ENCODE data around the gene THAP4.

The THAP4 gene

DNA sequence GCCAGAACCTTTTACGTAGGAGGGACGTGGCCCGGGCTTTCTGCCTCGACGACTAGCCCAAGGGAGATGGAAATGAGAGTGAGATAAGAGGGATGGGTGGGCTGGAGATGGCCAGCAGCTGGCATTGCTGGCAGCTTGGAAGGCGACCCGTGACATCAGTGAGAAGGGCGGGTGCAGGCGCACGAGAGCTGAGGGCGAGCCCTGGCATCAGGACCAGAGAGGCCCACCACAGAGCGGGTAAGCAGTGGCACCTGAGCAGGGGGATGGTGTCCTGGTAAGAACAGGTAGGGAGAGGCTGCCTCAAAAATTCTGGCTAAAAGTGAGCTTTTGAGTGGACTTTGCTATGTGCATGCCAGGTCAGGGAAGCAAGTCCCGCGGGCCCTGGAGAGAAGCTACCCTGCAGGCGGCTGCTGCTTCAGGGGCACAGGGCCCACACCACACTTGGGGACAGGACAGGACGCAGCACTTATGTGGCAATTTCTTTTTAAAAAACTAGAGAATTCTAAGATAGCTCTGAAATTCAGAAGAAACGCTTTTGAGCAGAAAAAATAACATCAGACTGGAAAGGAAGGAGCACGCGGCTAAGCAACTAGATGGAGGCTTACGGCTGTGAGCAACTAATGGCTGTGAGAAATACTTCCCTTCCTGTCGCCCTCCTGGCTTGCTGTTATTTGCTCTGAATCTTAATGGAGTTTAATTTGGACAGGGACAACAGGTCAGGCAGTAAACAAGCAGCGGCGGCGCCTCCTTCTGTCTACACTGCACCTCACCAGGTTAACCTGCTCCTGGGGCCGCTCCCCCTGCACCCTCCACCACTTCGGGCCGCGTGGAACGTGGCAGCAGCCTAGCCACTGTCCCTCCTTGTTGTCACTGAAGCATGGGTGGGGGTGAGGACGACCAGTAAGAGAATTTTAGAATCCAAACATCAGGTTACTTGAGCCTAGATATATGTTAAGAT lies 20.5 kb downstream of the THAP4 start:
- peak in 2 of 10 donors; percentile 59 to 84 for DNase-seq
- intact Hi-C loops (cut with DNase I) = loop anchor here (10.0 kb wide), 1 partner anchor 112 kb away; the partner anchor contains the start of gene STK25

DNA sequence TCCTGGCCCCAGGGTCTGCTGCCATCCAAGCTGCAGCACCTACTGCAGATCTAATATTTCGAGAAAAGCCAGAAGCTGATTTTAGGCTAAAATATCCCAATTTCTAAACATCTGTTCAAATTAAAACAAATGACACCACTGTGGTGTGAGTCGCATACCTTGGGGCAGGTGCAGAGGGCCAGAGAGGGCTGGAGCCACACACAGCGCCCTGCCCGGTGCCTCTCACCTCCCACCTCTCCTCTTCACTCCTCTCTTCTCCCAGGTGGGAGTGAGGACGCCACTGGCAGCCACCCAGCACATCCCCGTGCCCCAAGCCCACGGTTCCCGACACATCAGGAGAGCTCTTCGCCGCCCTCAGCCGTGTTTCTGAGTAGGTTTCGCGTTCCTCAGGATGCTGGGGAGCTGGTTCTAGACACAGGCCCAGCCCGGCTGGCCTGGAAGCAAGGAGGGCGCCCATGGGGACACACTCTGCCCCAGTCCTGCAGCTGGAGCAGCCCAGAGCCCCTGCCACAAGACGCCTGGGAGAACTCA lies 21.4 kb downstream of the THAP4 start:
- intact Hi-C loops (cut with DNase I) = loop anchor here (10.0 kb wide), 1 partner anchor 111 kb away; the partner anchor contains the start of gene STK25
- DNase-seq = peak in 2 of 10 donors; percentile 29 to 65

DNA sequence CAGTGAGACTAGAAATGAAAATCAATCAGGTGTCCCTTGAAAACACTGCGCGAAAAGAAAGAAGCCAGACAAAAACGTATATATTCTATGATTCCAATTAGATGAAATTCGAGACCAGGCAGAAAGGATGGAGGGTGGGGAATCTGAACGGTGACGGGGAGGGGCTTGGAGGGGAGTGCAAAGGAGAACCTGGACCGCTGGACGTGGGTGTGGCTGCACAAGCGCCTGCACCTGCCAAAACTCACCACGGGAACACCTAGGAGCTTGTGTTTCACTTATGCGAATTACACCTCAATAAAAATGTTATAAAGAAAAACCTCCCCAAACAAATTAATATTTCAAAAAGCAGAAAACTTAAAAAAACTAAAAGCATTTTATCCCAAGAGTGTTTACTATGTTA lies 21.9 kb downstream of the THAP4 start:
- intact Hi-C loops (cut with DNase I) = loop anchor here (10.0 kb wide), 1 partner anchor 110 kb away; the partner anchor contains the start of gene STK25
- DNase-seq = peak in 2 of 10 donors; percentile 11 to 60

DNA sequence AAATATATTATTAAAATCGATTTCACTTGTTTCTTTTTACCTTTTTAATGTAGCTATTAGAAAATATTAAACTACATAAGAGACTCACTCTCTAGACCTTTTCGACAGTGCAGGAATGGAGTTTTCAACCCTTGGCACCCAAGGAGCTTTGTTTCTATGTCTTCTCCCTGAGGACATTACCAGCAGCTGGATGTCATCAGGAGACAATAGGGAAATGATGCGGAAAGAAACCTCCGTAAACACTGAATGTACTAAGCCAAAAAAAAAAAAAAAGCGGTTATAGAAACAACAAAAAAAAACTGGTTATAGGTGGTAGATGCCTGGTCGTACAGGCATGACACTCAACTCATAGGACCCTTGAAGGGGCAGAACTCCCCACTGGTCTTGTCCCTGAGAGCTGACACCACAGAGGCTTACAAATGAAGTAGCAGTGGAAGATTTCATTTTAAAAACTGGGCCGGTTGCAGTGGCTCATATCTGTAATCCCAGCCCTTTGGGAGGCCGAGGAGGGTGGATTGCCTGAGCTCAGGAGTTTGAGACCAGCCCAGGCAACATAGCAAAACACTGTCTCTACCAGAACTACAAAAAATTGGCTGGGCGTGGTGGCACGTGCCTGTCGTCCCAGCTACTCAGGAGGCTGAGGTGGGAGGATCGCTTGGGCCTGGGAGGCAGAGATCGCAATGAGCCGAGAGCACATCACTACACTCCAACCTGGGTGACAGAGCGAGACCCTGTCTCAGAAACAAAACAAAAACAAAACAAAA lies 23.8 kb downstream of the THAP4 start:
- intact Hi-C loops (cut with DNase I) = loop anchor here (10.0 kb wide), 1 partner anchor 108 kb away; the partner anchor contains the start of gene STK25
- peak in 2 of 10 donors; percentile 14 to 16 for DNase-seq

DNA sequence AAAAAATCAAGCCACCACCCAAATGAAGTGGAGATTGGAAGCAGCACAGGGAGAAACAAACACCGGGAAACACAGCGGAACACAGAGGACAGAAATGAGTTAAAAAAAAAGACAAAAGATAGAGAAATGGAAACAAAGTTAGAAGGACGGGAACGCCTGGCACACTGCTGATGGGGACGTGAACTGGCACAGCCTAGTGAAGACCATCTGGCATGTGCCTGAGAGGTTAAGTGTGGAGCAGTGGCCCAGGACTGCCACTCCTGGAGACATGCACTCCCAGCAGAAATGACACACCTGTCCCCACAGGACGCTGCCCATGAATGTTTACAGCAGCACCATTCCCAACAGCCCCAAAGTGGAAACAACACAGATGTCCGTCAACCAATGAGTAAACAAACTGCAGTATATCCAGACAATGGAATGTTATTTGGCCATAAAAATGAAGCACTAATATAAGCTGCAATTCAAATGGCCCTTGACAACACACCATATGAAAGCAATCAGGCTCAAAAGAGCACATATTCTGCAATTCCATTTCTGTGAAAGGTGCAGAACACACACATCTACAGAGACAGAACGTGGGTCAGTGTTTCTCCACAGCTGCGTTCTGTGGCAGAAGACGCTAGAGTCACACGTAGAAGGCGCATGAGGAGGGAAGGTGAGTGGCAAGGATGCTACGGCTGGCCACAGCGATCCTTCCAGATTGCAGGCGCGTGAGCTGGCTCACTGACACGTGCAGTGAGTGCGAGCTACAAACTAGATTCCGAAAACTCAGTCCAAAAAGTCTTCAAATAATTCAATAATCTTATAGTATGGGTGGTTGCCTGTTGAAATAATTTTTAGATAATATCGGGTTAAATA lies 24.6 kb downstream of the THAP4 start:
- peak in 2 of 10 donors; percentile 21 to 53 for DNase-seq
- intact Hi-C loops (cut with DNase I) = loop anchor here (10.0 kb wide), 1 partner anchor 108 kb away; the partner anchor contains the start of gene STK25

DNA sequence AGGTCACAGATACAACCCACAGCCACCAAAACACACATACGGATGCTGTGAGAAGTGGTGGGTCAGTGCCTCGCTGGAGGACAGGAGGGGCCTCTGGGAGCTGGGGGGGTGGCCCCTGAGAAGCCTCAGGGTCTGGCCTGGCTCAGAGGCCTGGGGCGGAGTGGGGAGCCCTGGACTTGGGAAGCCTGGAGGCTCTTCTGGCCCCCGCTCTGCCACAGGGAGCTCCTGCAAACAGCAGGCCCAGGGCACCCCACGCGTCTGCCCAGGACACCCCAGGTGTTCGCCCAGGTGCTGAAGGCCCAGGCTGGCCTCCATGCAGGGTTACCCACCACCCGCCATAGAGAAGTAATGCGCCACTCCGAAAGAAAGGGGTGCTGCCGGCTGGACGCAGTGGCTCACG lies 25.9 kb downstream of the THAP4 start:
- intact Hi-C loops (cut with DNase I) = loop anchor here (10.0 kb wide), 1 partner anchor 106 kb away; the partner anchor contains the start of gene STK25
- no peak for DNase-seq

DNA sequence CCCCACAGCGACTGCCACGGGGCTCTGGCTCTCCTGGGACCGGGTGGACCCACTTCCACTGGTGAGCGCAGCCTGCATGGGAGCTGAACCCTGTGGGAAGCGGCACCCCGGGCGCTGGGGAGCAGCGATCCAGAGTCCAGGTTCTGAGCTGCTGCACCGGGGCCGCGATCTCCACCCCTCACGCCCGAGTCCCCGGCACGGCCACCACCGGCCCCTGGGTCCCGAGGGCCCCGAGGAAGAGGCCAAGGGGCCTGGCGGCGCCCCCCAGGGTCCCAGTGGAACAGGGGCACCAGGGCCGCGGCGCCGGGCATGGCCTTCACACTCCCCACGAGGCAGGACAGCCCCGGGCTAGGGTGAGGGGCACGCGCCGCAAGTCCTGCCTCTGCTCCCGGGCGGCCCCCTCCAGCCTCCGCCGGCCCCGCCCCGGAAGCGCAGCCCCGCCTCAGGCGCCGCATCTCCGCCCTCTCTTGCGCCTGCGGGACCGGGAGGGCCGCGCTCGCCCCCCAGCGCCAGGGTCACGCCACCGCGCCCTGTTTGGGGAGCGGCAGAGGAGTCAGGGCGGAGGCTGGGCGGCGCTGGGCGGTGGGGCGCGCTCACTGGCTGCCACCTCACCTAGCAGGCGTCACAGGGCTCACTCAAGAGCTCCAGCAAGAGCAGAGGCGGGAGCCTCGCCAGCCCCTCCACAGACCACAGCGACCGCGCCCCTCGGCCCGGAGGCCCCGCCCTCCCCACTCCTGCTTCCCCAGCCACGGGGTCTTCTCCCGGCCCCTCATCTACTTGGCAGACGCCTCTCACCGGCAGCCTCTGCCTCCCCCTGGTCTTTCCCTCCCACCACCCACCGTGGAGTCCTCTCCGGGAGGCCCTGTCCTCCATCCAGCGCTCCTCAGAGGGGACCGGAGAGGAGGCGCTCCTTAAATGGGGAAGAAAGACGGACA lies 26.8 kb downstream of the THAP4 start:
- intact Hi-C loops (cut with DNase I) = loop anchor here (10.0 kb wide), 1 partner anchor 105 kb away; the partner anchor contains the start of gene STK25
- peak; percentile 38 to 96 (median 66) for DNase-seq

DNA sequence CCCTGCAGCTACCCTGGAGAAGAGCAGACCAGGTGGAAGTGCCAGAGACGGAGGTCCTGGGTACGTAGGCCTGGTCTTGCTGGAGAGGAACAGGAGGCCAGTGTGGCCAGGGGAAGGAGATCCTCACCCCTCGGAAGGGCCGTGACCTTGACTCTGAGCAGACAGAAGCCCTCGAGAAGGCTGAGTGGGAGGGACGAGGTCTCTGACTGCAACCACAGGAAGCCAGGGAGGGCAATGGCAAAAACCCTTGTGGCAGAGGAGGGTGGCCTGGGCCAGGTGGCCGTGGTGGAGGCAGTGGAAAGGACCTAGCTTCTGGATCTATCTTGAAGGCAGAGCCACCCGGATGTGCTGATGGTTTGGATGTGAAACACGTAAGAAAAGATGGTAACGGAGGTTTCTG lies 28.1 kb downstream of the THAP4 start:
- peak in 2 of 10 donors; percentile 45 to 49 for DNase-seq
- intact Hi-C loops (cut with DNase I) = no loop called here

DNA sequence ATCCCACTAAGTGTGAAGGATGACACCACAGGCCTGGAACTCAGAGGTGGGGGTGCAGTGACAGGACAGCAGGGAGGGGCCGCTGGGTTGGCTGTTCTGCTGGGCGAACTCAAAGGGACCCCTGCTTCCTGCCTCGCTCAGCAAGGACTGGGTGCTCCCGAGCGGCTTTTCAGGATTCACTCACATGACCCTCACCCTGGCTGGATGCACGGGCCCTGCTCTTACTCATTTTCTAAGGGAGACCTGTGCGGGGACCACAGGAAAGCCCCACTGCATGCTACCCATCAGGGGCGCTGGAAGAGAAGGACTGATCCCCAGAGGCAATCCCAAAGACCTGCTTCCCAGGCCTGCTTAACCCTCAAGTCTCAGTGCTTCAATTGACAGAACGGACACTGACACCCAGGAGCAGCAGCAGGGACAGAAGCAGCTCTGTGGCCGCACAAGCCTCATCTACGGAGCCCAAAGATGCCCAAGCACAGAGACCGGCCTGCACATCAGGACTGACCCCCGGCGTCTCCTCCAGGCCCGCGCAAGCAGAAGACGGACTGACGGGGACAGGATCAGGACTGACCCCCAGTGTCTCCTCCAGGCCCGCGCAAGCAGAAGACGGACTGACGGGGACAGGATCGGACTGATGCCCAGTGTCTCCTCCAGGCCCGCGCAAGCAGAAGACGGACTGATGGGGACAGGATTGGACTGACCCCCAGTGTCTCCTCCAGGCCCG lies 29.6 kb downstream of the THAP4 start:
- intact Hi-C loops (cut with DNase I) = no loop called here

DNA sequence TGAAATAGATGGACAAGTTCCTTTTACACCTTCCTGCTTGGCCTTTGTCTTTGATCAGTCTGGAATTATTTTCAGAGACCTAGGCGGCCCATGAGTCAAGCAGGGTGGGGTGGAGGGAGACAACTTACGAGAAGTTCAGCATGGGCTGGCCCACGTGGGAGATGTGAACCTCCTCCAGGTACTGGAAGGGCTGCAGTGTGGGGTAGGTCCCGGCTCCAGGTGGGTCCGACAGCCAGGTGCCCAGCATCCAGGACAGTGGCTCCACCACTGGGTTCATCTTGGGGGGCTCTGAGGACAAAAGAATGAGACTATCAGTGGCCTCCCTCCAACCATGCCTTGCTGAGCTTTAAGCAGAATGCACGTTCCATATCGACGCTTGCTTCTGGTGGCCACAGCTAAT lies 30.8 kb downstream of the THAP4 start:
- DNase-seq = peak in 1 of 10 donors; percentile 53
- intact Hi-C loops (cut with DNase I) = no loop called here

More for the DNA sequence above, 29.6 kb downstream of the THAP4 start:
- DNase-seq = peak in 1 of 10 donors; percentile 59

DNA sequence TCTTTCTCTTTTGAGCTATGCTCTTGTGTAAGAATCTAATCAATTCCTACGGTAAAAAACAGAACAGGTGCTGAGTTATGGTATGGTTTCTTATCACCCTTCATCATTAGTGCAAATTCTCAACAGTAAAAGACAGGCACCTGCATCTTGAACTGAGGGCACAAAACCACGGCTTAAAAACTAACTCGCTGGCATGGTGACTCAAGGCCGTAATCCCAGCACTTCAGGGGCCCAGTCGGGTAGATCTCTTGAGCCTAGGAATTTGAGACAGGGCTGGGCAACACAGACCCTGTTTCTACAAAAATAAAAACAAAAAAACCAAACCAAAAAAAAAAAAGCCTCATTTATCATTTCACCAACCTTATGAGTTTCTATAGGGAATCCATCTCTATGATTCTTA lies 33.3 kb downstream of the THAP4 start:
- intact Hi-C loops (cut with DNase I) = no loop called here
- peak in 1 of 10 donors; percentile 16 for DNase-seq

DNA sequence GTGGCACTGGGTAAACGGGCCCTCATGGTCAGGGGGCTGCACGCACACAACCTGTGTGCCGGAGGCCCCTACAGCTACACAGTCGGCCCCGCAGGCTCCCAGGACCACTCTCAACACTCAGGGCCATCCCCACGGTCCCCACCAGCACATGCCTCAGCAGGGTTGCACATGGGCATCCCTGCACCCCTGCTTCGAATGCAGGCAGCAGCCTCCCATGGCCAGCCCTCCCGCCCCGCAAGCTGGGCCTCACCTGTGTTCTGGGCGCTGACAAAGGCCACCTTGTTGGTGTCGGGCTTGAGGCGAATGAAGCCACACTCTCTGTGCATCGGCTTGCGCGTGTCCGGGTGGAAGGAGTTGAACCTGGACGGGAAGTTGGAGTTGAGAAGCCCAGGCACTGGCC lies 34.2 kb downstream of the THAP4 start:
- peak in 1 of 10 donors; percentile 78 for DNase-seq
- intact Hi-C loops (cut with DNase I) = no loop called here

DNA sequence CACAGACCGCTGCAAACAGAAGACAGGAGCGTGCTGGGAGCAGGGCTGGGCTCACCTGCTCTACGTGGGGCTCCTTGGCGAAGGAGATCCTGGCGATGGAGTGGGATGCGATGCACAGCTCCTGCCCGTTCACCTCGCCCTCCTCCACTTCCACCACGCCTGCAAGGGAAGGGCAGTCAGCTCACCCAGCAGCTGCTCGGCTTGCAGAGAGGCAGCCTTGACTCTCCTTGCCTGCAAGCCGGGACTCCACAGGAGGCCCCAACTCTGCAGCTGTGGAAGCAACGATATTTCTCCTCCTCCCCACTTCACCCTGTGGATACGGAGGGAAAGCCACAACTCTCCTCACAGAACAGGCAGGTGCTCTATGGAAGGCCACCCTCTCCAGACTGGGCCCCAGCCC lies 35.1 kb downstream of the THAP4 start:
- intact Hi-C loops (cut with DNase I) = no loop called here
- DNase-seq = peak in 1 of 10 donors; percentile 74

DNA sequence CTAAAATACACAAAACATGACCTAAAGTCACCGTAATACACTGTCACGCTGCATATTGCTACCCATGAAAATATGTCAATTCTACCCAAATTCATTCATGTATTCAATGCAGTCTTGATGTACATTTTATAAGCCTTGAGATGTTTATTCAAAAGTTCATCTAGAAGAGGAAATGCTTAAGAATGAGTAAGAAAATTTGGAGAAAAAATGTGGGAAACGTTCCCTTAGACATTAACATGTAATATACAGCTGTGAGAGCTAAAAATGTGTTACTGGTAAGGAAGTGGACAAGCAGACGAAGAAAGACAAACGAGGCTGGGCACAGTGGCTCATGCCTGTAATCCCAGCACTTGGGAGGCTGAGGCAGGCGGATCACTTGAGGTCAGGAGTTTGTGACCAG lies 37.3 kb downstream of the THAP4 start:
- intact Hi-C loops (cut with DNase I) = no loop called here
- peak in 1 of 10 donors; percentile 22 for DNase-seq

DNA sequence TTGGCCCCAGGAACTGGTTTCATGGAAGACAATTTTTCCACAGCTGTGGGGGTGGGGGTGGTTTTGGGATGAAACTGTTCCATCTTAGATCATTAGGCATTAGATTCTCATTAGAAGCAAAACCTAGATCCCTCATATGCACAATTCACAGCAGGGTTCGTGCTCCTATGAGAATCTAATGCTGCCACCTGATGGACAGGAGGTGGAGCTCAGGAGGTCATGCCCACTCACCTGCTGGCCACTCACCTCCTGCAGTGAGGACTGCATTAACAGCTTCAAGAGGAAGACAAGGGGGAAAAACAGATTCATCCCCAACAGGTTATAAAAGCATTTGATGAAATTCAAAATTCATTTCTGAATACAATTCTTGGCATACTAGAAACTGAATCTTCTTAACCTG lies 38.5 kb downstream of the THAP4 start:
- intact Hi-C loops (cut with DNase I) = no loop called here
- peak in 1 of 10 donors; percentile 32 for DNase-seq

DNA sequence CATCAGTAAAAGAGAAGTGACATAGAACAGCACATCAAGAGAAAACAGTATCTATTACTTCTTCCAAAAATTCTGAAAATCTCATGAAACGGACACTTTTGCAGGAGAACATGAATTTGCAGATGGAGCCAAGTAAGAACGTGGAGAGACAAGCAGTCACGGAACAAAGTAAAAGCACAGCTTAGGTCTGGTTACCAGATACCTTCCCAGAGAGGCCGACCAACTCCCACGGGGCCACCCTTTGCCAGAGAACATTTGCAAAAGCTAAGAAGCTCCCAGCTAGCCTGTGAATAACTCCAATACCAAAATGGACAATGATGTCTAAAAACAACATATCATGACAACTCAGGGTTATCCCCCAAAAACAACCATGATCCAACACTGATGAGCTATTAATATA lies 38.9 kb downstream of the THAP4 start:
- DNase-seq = peak in 1 of 10 donors; percentile 54

DNA sequence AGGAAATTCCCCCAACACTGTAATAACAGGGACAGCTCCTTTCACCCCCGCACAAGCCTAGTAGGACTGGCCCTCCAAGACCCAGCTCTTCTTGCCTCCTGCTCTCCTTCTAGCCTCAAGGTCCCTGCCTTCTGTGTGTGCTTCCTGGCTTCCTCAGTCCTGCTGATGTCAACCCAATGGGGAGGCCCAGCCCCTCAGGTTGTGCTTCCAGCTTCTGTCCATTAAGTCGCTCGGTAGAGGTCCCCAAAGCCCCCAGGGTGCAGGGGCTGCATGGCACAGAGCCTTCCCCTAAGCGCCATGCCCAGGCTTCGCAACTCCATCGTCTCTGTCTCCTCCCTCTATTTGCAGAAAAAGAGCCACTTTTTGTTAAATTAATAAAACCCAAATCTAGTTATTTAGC lies 39.4 kb downstream of the THAP4 start:
- peak in 1 of 10 donors; percentile 22 for DNase-seq
- intact Hi-C loops (cut with DNase I) = no loop called here

More for the DNA sequence above, 38.9 kb downstream of the THAP4 start:
- intact Hi-C loops (cut with DNase I) = no loop called here
